Limb (tissue), 2 donors: ENCODE measurements around the gene TMEM100.

ENCODE experiments used
- DNase-seq, 2 donors: peaks; one replicate each; pipeline ENCODE4 v3.0.0-alpha.2; 2016; ENCODE audit errors: extremely low spot score in 2 of 2

The TMEM100 gene

DNA sequence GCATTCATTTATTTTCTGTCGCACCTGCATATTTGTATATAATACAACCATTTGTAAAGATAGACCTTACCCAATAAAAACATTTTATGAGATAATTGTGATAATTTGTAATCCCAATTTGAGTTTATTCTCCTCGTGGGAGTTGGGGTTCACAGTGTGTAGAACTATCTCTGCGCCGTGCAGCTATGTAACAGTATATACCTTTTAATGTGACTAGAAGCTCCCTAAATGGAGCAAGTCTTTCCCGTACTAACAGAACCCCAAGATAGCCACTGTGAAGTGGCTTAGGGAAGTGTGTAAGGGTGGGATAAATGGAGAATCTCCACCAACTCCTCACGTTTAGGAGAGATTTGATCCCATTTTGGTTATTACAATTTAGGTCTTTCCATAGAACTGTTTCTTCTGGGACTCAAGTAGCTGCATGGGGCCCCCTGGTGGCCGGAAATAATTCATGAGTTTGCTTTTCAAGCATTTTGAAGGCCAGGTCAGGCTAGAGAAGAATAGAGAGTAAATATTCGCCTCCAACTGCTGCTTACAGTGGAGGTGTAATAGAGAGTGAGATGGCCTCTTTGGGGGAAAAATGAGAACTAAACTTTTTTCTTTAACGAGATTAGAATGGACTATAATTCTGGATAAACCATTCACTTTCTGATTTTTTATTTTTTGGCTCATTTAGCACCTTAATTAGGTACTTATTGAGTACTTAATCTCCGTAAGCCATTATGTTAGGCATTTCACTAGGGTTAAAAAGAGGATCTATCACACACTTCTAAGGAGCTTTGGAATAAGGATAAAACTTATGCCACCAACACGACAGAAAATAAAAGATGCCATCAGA lies 4.5 kb downstream of the TMEM100 start:
- peak in 1 of 2 donors; percentile 87 for DNase-seq

DNA sequence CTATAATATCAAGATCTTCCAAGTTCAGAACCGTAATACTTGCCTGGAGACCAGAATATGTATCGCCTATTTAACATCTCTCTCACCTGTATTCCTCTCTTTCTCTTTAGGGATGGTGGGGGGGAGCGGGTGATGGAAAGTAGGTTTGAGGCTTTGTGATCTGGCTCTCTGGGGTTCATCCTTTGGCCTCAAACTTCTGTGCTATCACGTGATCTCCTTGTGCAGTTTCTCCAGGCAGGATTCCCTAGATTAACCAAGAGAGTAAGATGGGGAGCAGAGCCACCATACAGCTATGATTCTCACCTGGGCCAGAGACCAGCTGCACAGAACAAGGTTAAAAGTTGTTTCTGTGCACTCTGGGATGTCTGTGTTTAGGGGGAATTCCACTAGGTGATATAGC lies 5.2 kb downstream of the TMEM100 start:
- no peak for DNase-seq

GRCh38 chr17:55710829-55711496 lies 11.7 kb downstream of the TMEM100 start:
- DNase-seq = no peak

DNA sequence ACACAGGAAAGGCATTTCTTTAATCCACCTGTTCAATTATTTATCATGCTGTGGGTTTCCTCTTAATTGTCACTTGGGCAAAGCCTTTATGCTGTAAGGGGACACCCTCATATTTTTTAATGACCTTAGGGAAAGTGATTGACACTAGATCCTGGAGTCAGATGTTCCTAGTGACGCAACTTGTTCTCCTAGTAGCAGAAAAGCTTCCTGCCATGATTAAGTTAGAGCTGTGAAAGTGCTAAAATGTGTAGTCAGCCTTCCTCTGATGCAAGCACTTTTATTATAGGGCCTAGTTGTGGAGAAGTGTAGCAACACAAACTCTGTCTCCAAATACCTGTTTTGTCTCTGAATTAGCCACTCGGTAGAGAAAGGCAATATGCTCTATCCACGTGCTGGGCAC lies 12.3 kb downstream of the TMEM100 start:
- DNase-seq = no peak

- DNase-seq = no peak
Measured at GRCh38 chr17:55709984-55710383, 12.7 kb downstream of the TMEM100 start.

DNA sequence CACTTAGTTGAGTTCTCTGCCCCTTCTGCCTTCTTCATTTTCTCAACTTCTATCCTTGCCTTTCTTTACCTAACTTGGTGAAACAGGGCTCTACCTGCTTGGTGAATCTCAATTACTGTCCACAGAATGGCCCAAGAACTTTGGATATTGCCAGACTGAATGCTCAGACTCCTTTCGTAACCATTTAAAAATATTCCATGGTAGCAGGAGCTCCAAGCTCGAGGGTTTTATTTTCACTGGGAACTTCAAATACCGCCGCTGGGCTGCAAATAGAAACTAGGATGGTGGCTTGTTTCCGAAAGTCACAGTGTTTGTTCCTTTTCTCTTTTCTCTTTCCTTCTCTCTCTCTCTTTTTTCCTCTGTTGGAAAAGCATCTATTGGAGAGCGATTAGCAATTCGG lies 13.2 kb downstream of the TMEM100 start:
- no peak for DNase-seq

DNA sequence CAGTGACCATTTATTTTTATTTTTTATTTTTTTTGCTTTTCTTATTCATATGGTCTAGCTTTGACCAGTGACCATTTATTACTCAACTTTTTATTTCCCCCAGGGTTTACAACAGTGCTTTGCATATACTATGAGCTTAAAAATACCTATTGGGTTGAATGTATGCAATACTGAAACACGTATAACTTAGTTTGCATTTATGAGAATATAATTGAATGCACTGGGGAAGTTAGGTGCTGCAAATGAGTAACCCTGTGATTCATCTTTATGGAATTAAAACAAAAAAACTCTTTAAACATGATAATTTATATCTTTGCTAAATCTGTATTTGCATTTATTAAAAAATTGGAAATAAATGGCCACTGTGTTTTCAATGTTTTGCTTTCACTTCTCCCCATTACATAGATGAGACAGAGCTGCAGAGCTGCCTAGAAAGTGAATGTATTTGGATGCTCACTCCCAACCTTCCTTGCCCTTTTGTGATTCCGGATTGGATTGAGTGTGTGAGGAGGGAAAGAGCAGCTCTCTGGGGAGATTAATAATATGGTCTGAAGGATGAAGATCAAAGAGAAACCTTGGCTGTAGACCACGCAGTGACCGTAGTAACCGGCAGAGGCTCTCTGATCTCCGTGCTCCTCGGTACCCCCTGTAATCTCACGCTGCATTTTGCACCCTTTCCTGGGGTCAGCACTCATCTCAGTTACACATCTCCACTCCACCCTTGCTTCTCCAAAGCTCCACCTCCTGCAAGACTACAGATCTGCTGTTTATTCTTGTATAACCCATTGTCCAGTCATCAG lies 14.3 kb downstream of the TMEM100 start:
- DNase-seq = no peak

DNA sequence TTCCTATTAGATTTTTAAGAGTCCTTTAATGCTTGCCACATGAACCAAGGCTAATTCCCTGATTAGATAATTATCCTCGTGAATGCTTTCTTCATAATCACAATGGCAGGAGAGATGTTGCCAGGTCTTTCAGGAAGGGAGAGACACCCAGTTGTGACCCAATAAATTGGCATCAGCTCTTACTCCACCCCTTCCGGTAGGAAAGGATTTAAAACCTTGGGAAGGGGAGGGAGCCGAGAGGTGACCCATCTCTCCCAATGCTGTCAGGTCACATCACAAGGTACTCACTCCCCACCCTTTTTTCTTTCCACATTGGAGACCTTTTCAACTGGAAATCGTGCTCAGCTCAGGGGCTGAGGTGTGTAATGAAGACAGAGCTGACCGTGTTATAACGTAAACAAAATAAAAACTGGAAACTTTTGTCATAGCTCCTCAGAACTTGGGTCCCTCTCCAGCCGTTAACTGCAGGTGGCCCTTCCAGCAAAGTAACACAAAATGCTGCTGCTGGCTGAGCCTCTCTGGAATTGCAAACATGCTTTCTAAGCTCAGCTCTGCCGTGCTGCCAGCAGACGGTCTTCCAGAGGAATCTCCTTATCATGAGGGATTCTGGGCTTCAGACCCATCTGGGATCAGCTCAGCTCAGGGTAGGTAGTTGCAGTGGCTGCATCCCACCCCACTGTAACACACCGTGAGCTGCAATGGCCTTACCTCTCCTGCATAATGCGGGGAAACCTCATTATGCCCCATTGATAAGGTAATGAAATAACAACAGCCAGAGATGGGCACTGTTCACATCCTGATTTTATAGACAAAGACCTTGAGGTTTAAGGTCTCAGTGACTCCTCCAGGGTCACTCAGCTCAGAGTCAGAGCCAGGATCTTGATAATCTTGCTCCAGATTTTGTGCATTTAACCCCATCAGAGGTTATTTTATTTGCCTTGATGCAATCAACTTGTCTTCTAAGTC lies 15.6 kb downstream of the TMEM100 start:
- no peak for DNase-seq

GRCh38 chr17:55705847-55706246 lies 16.8 kb downstream of the TMEM100 start:
- DNase-seq = no peak

GRCh38 chr17:55704401-55704800 lies 18.3 kb downstream of the TMEM100 start:
- DNase-seq = no peak

- no peak for DNase-seq
Measured at GRCh38 chr17:55702150-55702549, 20.5 kb downstream of the TMEM100 start.

DNA sequence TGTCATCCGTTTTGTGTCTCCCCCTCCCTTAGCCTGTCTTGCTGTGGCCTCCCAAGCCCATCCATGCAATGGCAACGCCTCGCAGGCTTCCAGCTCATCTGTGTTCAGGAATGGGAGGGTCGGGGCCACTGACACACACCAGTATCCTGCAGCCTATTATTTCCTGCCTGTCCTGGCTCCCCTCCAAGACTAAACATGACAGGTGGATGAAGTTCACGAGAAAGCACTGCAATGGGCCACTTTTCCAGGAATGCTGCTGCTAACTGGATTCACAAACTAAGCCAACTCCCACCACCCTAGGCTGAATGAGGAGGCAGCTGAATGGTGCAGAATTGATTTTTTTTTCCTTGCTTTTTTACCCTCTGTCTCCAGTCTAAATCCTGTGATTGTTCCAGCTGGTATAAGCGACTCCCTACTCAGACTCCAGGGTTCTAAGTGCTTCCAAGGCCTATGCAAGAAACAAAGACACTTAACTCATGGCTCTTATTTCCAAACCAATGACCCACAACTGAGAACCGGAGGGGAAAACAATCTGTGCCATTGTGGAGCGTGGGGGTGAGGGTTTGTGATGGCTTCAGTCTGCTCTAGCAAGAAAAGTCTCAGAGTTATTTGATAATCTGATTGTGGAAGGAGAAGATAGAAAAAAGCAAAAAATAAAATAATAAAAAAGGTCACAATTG lies 23.3 kb downstream of the TMEM100 start:
- no peak for DNase-seq

DNA sequence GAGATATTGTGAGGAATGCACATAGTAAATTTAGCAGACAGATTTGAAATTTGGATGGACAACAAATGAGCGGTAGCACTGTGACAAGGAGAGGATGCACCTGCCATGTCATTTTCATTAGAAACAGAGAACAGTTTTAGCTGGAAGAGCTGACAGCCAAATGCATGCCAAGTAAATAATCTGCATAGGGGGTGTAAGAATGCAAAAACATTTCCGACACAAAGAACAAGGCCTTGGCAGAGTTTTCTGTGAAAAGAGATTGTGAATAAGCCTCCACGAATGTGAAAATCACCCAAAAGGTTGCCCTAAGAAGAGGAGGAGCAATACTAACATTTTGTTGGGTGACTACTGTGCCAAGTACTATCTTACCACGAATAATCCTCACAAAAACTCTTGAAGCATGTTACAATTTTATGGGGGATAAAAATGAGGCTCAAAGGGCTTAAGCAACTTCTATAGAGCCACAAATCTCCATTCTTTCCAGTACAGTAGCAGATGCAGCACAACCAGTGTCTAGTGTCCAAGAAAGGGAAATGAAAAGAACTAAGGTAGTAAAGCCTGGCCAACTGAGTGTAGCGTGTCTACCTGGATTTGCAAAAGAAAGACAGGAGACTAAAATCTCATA lies 28.3 kb downstream of the TMEM100 start:
- DNase-seq = no peak

GRCh38 chr17:55693254-55694216 lies 29.1 kb downstream of the TMEM100 start:
- no peak for DNase-seq

- DNase-seq = no peak
Measured at GRCh38 chr17:55692276-55692675, 30.4 kb downstream of the TMEM100 start.

- no peak for DNase-seq
Measured at GRCh38 chr17:55691666-55692065, 31.0 kb downstream of the TMEM100 start.

- no peak for DNase-seq
Measured at GRCh38 chr17:55690105-55690508, 32.6 kb downstream of the TMEM100 start.

DNA sequence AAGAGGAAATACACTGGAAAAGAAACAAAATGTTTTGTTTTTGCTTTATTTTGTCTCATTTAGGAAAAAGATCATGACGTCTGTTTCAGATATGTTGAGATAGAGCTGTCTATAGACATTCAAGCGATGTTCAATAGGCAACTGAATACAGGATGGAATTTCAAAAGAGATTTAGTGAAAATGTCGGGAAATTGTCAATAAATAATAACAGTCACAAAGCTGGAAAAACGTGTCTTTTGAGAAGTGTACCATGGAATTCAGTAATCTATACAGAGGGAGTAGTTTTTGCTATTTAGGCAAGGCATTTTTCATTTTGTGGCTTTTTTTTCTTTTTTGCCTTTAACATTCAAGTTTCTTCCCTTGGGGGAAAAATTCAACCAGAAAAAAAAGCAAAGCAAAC lies 33.0 kb downstream of the TMEM100 start:
- no peak for DNase-seq

- no peak for DNase-seq
Measured at GRCh38 chr17:55688057-55688456, 34.6 kb downstream of the TMEM100 start.
